PC-9 (cell line): ENCODE data around the gene GTF2I. TPM values are rescaled to one million over a fixed set of nuclear protein-coding genes. Genes with fewer than 3 reads are reported as not detected.

Experiments used
- BruUV-seq: library from RNA; stranded (reverse); fragments of 400-500 nt; replicated peaks from 2 replicates; lab custom pipeline; 2021; lab: Mats Ljungman, UMichigan
- CTCF ChIA-PET: fragments of 300-600 bp; sonication (Branson Sonifier 250); formaldehyde crosslinking; loops from one replicate; lab custom pipeline; 2022; ENCODE audit warnings: antibody characterized with exemption; lab: Charles Lee
- POLR2A ChIA-PET: fragments of 300-600 bp; sonication (Branson Sonifier 250); formaldehyde crosslinking; loops from one replicate; lab custom pipeline; 2022; ENCODE audit warnings: antibody characterized with exemption; ENCODE audit not compliant: unreplicated experiment; lab: Charles Lee
- DNase-seq, 2 experiments: peaks; one replicate each; pipeline versions ENCODE4 v3.0.0 to v3.0.0-alpha.2; 2015 to 2022; ENCODE audit warnings: mixed read lengths in 1 of 2
- H2AFZ ChIP-seq: fragments of 200-600 bp; sonication (generic); 2 replicates; pipeline ENCODE4 v1.8.1; 2017; ENCODE audit warnings: antibody characterized with exemption
- H3F3A ChIP-seq: fragments of 200-600 bp; sonication (generic); 2 replicates; pipeline ENCODE4 v1.8.1; 2017; ENCODE audit warnings: antibody characterized with exemption, mild to moderate bottlenecking, low read depth; ENCODE audit not compliant: insufficient read depth
- H3K27ac ChIP-seq: fragments of 200-600 bp; sonication (generic); 2 replicates; pipeline ENCODE4 v1.6.1; 2016; ENCODE audit warnings: mixed run types
- H3K27me3 ChIP-seq: fragments of 200-600 bp; sonication (generic); 2 replicates; pipeline ENCODE4 v1.6.1; 2016; ENCODE audit warnings: low read depth, mixed run types; ENCODE audit not compliant: insufficient read depth
- H3K36me3 ChIP-seq: fragments of 200-600 bp; sonication (generic); 2 replicates; pipeline ENCODE4 v1.6.1; 2016; ENCODE audit warnings: low read depth, mixed run types
- H3K4me1 ChIP-seq: fragments of 200-600 bp; sonication (generic); replicated peaks from 2 replicates; pipeline ENCODE4 v1.6.1; 2016; ENCODE audit warnings: mixed run types; ENCODE audit not compliant: insufficient read depth
- H3K4me2 ChIP-seq: fragments of 200-600 bp; sonication (generic); 2 replicates; pipeline ENCODE4 v1.6.1; 2017; ENCODE audit warnings: mixed run types
- H3K4me3 ChIP-seq: fragments of 200-600 bp; sonication (generic); 2 replicates; pipeline ENCODE4 v1.6.1; 2016; ENCODE audit warnings: mixed run types
- H3K79me2 ChIP-seq: fragments of 200-600 bp; sonication (generic); 2 replicates; pipeline ENCODE4 v1.6.1; 2017; ENCODE audit warnings: low read depth, mixed run types
- H3K9me2 ChIP-seq: fragments of 200-600 bp; sonication (generic); 2 replicates; pipeline ENCODE4 v1.8.1; 2017; ENCODE audit warnings: mild to moderate bottlenecking; ENCODE audit not compliant: insufficient read depth
- H3K9me3 ChIP-seq: fragments of 200-600 bp; sonication (generic); 2 replicates; pipeline ENCODE4 v1.8.1; 2016; ENCODE audit warnings: low read depth; ENCODE audit not compliant: insufficient read depth
- H4K20me1 ChIP-seq: fragments of 200-600 bp; sonication (generic); 2 replicates; pipeline ENCODE4 v1.8.1; 2017; ENCODE audit not compliant: insufficient read depth
- EZH2 ChIP-seq: fragments of 200-600 bp; sonication (generic); IDR thresholded peaks from 2 replicates; pipeline ENCODE4 v1.8.0; 2017; ENCODE audit warnings: antibody characterized with exemption, low read depth
- intact Hi-C: fragments of 100-400 bp; cut with micrococcal nuclease; formaldehyde crosslinking; loops from one replicate; pipeline ENCODE4 v1.10.0; 2022; ENCODE audit not compliant: unreplicated experiment
- total RNA-seq: library from RNA; stranded (reverse); gene quantifications from 2 replicates; pipeline ENCODE4 v1.2.3, GENCODE V29; 2021
- TF ChIP-seq, protein P1 (sequence below): fragments of 200-600 bp; sonication (generic); conservative IDR thresholded peaks from 2 replicates; pipeline ENCODE4 v1.6.1; 2017; ENCODE audit warnings: mixed run types, antibody characterized with exemption, mild to moderate bottlenecking, moderate library complexity

GTF2I gene
- total RNA-seq, 1 experiment from 2014 or later: 364 TPM

DNA sequence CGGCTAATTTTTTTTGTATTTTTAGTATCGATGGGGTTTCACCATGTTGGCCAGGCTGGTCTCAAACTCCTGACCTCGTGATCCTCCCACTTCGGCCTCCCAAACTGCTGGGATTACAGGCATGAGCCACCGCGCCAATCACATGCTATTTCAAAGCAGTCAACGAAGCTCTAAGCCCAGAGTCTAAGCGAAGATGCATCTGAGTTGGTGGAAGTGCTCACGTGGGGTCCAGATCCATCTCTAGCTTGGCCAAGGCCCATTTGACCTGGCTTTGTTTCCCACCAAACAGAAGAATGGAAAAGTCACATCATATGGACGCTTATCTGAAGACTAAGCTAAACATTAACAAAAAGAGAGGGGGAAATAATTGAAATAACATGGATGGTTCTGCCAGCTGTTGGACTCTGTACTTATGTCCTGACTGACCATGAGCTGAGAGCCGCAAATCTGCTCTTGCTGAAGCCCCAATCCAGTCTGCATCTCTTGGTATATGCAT is 3.8 kb upstream of the GTF2I start:
- Histone ChIP-seq H3K4me2 (no peak overlapping the region), H3K27me3 (no peaks in the 10 kb centered on the region), H4K20me1 (peaks cover 1% of the 10 kb centered on the region; the same call in 1 of the 2 replicates), H3K4me3 (no peak overlapping the region), H3F3A (peaks cover 19% of the 10 kb centered on the region), H3K27ac (no peak overlapping the region), H3K9me2 (no peaks in the 10 kb centered on the region), H3K79me2 (peaks cover 3% of the 10 kb centered on the region), H3K9me3 (no peaks in the 10 kb centered on the region), H3K36me3 (no peaks in the 10 kb centered on the region), H2AFZ (no peak overlapping the region), H3K4me1 (peaks cover 30% of the 10 kb centered on the region)
- no TSS peak for BruUV-seq
- intact Hi-C loops: no loop called here
- no peak for TF ChIP-seq EZH2
- TF ChIP-seq, protein P1, sequence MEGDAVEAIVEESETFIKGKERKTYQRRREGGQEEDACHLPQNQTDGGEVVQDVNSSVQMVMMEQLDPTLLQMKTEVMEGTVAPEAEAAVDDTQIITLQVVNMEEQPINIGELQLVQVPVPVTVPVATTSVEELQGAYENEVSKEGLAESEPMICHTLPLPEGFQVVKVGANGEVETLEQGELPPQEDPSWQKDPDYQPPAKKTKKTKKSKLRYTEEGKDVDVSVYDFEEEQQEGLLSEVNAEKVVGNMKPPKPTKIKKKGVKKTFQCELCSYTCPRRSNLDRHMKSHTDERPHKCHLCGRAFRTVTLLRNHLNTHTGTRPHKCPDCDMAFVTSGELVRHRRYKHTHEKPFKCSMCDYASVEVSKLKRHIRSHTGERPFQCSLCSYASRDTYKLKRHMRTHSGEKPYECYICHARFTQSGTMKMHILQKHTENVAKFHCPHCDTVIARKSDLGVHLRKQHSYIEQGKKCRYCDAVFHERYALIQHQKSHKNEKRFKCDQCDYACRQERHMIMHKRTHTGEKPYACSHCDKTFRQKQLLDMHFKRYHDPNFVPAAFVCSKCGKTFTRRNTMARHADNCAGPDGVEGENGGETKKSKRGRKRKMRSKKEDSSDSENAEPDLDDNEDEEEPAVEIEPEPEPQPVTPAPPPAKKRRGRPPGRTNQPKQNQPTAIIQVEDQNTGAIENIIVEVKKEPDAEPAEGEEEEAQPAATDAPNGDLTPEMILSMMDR: no peak
- POLR2A ChIA-PET: no interaction called here
- CTCF ChIA-PET: no interaction called here
- peak in 1 of 2 experiments; percentile 21 for DNase-seq

DNA sequence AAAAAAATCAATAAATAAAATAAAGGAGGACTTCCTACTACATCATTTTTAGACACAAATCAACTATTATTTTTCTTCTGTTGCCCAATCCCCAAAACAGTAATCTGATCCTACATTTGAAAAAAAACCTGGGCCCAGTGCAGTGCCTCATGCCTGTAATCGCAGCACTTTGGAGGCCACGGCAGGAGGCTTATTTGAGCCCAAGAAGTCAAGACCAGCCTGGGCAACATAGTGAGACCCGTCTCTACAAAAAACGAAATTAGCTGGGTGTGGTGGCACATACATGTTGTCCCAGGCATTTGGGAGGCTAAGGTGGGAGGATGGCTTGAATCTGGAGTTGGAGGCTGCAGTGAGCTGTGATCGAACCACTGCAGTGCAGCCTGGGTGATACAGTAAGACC is 2.7 kb upstream of the GTF2I start:
- no TSS peak for BruUV-seq
- peak in 1 of 2 experiments; percentile 12 for DNase-seq
- Histone ChIP-seq H3K9me2 (no peaks in the 10 kb centered on the region), H3K27ac (no peak overlapping the region), H3K9me3 (no peaks in the 10 kb centered on the region), H2AFZ (no peak overlapping the region), H3K27me3 (no peaks in the 10 kb centered on the region), H3K79me2 (peaks cover 13% of the 10 kb centered on the region), H3K4me3 (no peak overlapping the region), H3K4me1 (peaks cover 34% of the 10 kb centered on the region), H3F3A (peaks cover 30% of the 10 kb centered on the region), H3K36me3 (no peaks in the 10 kb centered on the region), H4K20me1 (peaks cover 11% of the 10 kb centered on the region; the same call in 1 of the 2 replicates), H3K4me2 (no peak overlapping the region)
- TF ChIP-seq, protein P1: no peak
- no peak for TF ChIP-seq EZH2
- ChIA-PET CTCF (no interaction called here), POLR2A (no interaction called here)
- intact Hi-C loops: no loop called here

DNA sequence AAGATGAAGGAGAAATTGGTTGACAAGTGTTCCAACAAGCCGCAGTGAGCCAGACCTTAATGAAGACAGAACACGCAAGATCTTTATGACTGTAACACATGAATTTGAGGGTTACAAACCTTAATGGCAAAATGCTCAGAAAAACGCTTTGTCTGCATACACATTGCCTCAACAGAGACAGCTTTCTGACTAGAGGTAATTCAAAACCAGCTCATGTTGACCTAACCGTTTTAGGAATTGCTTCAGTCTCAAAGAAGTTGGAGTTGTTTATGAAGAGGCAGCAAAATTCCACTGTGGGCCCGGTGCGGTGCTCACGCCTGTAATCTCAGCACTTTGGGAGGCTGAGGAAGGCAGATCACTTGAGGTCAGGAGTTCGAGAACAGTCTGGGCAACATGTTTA is 2.2 kb upstream of the GTF2I start:
- Histone ChIP-seq H3K79me2 (peaks cover 18% of the 10 kb centered on the region), H2AFZ (no peak overlapping the region), H3K4me2 (peak overlapping the region; percentile 100), H3K36me3 (no peaks in the 10 kb centered on the region), H3K9me2 (no peaks in the 10 kb centered on the region), H3K4me1 (peaks cover 39% of the 10 kb centered on the region), H4K20me1 (peaks cover 15% of the 10 kb centered on the region; the same call in 1 of the 2 replicates), H3K4me3 (no peak overlapping the region), H3K27me3 (no peaks in the 10 kb centered on the region), H3K9me3 (no peaks in the 10 kb centered on the region), H3F3A (peaks cover 35% of the 10 kb centered on the region), H3K27ac (no peak overlapping the region)
- TF ChIP-seq, protein P1: no peak
- no peak for TF ChIP-seq EZH2
- no TSS peak for BruUV-seq
- ChIA-PET CTCF (no interaction called here), POLR2A (no interaction called here)
- intact Hi-C loops: no loop called here
- peak in 1 of 2 experiments; percentile 20 for DNase-seq
